HG02884 (cell line): ENCODE results near the gene NR2C2AP.

Source experiments
- ATAC-seq: cut with Tn5 transposase; IDR thresholded peaks from one replicate; pipeline ENCODE4 v1.9.1; 2021; ENCODE audit warnings: mild to moderate bottlenecking, moderate library complexity; ENCODE audit not compliant: unreplicated experiment

The NR2C2AP gene

DNA sequence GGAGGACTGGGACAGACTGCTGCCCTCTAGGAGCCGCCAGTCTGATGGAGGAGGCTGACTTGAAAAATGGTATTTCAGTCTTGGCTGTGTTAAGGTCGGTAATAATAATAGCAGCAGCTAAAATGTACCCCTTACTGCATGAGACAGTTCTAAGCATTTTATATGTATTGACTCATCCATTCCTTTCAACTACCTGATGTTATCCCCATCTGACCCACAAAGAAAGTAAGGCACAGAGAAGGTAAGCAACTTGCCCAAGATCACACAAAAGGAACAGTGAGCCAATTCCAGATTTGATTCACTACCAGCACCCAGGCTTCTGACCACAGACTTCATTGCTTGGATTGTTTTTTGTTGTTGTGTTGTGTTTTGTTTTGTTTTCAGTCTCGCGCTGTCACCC is 12.6 kb upstream of the NR2C2AP start:
- ATAC-seq, result no peak

DNA sequence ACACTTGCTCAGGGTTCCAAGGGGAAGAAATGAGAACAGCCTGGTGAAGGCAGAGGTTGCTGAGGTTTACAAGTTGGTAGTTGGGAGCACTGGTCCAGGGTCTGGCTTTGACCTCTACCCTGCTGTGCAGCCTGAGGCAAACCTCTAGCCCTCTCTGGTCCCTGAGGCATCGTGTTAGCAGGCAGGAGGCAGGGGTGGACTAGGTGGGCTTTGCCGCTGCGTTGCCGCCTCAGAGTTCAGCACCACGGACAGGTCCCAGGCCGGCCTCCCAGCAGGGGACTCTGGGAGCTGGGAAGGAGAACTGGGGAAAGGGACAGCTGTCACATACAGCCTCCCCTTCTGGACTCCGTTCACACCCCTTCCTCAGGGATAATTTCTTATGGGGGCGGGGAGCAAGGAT is 11.7 kb upstream of the NR2C2AP start:
- no peak for ATAC-seq

DNA sequence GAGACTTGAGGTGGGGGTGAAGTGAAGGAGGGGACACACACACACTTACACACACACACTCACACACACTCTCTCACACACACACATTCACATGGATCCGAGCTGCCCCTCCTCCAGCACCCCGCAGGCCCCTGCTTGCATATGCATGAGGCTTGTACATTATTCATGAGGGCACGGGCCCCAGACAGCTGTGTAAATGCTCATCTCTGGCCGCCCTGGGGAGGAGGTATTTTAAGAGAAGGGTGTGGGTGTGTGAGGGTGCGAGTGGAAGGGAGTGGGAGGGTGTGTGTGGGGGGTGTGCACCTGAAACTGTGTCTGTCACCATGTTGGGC is 10.9 kb upstream of the NR2C2AP start:
- ATAC-seq, result no peak

DNA sequence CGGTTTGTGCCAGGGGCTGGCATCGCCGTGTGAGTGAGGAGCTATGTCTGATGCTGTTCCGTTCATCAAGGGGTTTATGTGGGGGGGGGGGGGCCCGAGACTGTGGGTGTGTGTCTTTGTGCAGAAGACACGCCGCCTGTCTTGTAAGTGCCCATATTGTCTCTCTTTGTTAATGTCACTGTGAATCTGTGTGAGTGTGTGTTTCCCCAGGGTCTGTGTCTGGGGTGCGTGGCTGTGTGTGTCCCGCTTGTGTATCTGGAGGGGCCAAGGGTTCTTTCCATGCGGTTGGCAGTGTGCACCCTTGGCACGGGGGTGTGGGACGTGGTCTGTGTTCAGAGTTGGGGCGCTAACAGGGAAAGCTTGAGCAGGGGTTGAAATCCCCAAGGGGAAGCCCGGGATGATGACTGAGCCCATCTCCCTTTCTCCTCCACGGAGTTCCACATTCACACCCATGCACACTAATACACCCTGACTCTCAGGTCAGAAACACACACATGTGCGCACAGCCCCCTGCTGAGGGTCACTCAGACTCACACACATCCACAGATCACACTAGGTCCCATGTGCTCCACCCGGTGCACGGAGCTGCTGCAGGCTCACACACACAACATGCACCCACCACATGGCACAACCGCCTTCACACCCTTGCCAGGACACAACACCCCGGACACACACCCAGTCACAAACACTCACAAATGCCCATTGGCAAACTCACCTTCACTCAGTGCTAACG is 10.4 kb upstream of the NR2C2AP start:
- no peak for ATAC-seq

- ATAC-seq, result no peak
These were observed 9.7 kb upstream of the NR2C2AP start for GRCh38 chr19:19212916-19213315.

DNA sequence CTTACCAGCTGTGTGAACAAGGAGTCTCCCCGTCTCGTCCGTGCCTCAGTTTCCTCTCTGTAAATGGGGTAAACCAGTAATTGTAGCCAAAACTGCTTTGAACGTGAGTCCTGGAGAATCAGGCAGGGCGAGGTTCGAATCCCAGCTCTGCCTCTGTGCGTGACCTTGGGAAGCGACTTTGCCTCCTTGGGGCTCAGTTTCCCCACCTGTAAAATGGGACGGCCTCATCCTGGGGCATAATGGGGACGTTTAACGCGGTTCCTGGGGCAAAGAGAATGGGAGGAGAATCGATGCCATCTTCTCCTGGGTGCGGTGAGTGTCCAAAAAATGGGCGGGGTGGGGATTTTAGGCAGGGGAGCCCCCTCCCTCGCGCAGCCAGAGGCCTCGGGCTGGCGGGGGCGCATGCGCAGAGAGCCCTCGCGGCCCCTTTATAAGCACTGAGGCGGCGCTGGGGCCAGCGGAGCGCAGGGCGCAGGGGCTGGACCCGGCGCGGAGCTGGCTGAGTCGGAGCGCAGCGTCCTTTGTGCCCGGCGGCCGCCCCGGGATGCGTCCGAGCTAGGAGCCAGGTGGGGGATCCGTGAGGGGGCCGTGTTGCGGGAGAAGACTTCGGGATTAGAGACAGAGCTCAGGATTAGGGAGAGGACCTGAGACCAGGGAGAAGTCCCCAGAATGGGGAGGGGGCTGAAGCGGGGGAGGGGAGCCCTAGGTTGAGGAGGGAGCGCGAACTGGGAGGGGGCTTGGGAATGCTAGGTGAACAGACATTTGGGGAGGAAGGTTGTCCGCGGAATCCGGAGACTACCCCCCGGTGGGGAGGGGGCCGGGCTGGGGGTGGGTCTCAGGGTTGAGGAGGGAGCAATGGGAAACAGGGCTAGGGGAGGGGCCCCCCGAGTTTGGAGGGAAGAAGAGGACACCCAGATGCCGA is 8.5 kb upstream of the NR2C2AP start, which contains the start of gene NCAN:
Gene NCAN (plus strand): TSS at position 460 of the 922 bp plus-strand sequence. CDS start 4,996 bp downstream, outside the sequence.
- ATAC-seq, result no peak

GRCh38 chr19:19209372-19209771 is 6.2 kb upstream of the NR2C2AP start:
- no peak for ATAC-seq

DNA sequence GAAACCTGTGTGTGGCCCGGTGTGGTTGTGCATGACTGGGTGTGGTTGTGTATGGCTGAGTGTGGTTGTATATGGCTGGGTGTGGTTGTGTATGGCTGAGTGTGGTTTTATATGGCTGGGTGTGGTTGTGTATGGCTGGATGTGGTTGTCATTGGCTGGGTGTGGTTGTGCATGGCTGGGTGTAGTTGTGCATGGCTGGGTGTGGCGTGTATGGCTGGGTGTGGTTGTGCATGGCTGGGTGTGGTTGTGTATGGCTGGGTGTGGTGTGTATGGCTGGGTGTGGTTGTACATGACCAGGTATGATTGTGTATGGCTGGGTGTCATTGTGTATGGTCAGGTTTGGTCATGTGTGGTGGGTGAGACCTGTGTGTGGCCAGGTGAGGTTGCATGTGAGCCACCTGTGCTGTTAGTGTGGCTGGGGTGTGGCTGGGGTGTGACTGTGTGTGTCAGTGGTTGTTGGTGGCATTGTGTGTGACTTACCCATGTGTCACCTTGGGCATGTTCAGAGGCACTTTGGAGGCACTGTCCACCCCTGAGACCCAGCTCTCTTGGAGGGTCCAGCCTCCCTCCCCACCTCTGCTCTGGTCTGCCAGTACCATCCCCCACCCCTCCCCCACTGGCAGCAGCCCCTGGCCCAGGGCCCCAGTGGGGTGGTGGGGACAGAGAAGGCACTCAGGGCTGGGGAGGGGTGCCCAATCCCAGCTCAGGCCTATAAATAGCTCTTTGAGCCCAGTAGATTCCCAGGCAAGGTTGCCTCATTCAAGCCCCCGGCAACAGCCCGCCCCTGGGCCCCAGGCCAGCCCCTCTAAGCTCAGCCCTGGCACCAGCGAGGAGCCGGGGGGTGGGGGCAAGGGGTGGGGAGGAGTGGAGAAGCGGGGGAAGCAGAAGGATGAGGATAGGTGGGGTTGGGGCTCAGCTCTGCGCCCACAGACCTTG is 4.7 kb upstream of the NR2C2AP start:
- ATAC-seq, result no peak

GRCh38 chr19:19206938-19207337 is 3.7 kb upstream of the NR2C2AP start:
- ATAC-seq, result no peak

DNA sequence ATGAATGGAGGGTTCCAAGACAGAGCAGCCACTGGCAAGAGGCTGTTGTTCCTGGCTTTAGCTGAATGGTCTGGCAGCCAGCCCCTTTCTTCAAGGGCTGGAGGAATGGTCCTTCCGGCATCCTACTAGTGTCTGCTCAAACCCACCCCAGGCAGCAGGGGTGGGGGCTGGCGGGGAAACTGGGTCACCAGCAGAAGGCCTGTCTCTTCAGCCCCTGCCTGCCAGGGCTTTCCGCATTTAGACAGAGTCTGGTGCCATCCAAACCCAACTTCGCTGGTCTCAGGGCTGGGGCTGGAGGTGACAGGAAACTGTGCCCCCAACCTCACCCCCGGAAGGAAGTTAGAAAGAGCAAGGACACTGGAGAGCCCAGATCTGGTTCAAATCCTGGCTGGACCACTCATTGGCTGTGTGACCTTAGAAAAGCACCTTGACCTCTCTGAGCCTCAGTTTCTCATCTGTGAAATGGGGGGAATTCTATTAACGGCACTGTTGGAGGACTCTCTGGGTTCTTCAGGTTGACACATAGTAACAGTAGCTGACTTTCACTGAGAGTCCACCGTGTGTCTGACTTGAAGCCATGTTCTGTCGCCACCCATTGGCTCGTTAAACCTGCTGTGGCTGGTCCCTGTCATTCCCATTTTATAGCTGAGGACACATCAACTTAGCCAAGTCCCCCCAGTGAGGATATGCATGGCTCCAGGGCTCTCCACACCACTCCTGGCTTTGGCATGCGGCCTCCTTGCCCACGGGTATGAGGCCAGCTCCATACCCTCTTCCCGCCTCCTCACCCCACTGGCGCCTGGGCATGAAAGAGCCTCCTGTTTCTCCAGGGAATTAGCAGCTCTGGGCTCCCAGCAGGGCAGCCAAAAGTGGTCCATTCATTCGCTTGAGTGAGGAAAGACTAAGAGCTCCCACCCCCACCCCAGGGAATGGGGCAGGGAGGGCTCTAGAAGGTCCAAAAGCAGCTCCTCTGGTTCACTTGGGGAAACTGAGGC is 2.5 kb upstream of the NR2C2AP start:
- ATAC-seq, result no peak

GRCh38 chr19:19204181-19204580 is 967 bp upstream of the NR2C2AP start:
- ATAC-seq, result no peak

DNA sequence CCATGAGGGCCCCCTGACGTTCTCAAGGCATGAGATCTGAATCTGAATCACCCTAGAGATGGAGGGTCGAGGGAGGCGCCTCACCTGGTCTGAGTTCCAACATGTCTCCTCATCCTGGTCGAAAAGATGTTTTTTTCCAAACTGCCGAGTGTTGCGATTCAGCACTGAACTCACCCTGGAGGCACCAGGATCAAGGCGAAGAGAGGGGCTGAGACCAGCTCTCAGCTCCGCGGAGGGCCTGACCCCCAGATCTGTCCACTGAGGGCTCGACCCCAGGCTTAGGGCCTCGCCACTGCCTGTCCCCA is 555 bp downstream of the NR2C2AP start:
- ATAC-seq, result peak; percentile 13

- ATAC-seq, result no peak
These were observed 1.2 kb downstream of the NR2C2AP start for GRCh38 chr19:19201697-19202630.

DNA sequence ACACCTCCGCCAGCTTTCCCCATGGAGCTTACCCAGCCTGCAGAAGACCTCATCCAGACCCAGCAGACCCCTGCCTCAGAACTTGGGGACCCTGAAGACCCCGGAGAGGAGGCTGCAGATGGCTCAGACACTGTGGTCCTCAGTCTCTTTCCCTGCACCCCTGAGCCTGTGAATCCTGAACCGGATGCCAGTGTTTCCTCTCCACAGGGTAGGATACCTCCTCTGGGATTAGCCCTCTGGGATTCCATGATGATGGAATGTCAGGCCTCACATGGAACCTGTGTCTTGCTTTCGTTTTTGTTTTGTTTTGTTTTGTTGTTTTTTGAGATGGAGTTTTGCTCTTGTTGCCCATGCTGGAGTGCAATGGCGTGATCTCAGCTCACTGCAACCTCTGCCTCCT is 9.3 kb downstream of the NR2C2AP start:
- ATAC-seq, result no peak

DNA sequence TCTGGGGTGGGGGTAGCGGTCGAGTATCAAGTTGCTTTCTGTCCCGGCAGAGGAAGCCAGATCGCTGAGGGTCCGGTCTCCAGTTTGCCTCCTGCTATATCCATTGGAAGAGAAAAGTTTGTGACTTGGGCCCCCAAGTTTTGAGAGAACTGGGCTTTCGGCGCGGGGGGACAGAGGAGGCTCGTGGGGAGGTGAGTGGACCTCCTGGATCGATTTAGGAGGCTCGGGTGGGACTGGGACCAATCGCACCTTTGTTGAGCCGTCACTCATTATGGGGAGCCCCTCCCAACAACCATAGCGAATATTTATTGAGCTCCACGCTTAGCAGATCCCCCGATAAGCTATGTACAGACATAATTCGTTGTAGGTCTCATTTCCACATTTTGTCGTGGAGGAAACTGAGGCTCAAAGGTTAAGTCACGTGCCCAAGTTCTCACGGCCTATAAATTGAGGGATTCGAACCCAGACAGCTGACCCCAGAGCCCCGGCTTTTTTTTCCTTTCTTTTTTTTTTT is 10.2 kb downstream of the NR2C2AP start:
- ATAC-seq, result no peak

GRCh38 chr19:19192078-19192882 is 10.9 kb downstream of the NR2C2AP start, which contains the start of the genes BORCS8 and RFXANK:
Gene BORCS8 (minus strand): TSS chr19:19192152. CDS start chr19:19192117, 35 bp downstream.
Gene RFXANK (plus strand): TSS chr19:19192258. CDS start chr19:19193947, 1,689 bp downstream.
- ATAC-seq, result peak; percentile 83

DNA sequence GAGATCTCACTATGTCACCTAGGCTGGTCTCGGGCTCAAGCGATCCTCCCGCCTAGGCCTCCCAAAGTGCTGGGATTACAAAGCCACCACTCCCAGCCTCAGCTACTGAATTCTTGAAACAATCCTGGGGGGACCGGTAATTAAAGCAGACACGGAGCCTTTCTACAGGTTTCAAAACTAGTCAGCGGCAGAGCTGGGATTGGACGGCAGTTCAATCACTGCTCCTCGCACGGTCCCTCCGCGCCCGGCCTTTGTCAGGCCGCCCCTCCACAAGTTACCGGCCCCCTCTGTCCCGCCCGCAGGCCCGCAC is 11.5 kb downstream of the NR2C2AP start:
- ATAC-seq, result no peak

DNA sequence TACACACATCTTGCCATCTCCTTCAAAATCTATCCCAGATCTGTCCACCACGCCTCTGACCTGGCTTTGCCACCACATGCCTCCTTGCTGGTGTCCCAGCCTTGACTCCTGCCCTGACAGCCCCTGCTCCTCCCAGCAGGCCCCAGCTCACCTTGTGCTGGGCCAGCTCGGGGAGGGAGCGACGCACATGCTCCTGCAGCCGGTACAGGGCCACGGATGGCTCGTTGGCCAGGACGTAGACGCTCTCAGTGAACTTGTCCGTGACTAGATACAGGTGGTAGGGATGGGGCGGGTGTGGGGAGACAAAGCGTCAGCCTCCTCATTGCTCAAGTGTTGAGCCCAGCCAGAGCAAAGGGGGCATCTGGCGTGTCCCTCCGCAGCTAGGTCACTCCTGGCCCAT is 16.5 kb downstream of the NR2C2AP start:
- ATAC-seq, result no peak
